ENCODE results near the gene AGAP1.

The AGAP1 gene

DNA sequence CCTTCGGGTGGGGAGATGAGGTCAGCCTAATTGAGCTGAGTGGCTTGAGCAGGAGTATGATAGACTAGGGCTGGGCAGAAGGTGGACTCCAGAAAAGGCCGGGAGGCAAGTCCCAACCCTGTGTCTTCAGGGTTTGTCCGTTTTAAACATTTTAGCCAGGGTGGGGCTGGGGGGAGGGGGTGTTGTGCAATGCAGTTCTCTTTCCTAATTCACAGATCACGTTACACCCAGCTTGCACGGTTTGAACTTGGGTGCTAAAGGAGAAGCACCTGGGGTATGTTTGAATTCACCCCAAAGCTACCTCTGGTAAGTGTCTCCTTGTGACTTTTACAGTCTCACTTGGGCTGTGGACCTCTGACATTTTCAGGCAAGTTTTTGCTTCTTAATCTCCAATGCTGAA lies 233.3 kb downstream of the AGAP1 start:
- intact Hi-C loops (cut with DNase I) = no loop called here
- DNase-seq = peak in 1 of 10 donors; percentile 10

DNA sequence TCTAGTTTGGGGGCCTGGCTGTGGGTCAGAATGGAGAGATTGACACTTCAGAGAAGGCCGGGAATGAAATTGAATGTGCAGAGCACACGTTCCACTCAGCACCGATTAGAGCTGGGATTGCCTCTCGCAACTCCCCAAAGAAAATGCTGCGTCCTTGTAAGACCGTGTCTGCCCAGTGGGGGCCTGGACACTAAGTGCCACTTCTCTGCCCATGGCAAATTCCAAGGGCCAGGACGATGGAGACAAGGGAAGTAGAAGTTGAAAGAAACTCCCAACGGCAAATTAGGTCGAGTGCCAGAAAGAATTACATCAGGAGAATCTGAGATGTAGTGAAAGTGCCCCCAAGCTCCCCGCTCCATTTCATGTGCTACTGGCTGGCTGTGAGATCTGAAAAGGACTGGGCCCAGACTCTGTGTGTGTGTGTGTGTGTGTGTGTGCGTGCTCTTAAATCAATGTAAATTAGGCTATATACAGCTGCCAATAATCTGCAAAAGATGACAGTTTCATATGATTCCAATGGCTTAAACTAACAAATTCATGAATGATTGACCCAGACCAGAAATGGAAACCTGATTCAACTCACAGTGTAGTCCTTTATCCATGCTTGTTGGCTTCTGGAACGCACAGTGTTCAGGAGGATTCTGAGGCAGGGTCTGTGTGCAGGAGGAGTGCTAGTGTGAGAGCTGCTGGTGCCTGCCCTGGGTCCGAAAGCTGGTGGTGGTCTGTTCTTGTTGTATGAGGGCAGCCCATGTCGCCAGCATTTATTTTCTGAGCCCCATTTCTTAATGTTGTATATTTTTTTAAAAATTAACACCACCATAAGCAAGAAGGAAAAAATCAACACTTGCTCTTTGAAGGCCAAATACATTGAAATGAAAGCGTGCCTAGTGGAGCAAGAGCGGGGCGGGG lies 234.3 kb downstream of the AGAP1 start:
- intact Hi-C loops (cut with DNase I) = no loop called here
- DNase-seq = peak in 2 of 10 donors; percentile 57 to 65

DNA sequence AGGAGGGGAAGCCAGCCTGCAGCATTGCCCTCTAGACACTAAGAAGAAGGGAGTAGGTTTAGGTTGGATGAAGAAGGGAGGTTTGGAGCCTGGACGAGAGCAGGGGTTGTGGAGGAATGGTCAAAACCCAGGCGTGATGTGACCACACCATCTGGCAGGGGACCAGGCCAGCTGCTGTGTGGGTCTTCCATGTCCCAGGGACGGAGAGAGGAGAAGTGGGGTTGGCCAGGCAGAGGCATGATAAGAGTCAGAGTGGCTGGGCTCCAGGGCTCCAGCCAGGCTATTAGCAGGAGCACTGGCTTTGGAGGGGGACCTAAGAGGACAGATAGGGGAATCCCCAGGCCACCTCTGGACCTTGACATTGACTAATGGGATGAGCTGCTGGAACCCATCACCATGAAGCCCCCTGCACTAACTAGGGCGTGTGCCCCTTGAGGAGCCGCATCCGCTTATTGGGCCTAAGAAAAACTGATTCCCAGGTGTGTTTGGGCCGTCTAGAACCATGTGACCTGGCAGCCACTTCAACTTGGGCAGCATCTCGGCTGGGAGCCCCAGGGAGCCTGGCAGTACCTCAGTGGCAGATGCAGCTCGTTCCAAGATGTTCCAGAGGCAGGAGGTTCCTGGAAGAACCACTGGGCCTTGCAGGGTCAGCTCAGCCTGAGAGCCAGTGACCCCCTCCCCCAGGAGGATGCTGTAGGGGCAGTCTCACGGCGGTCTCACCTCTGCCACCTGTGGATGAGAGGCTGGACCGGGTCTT lies 235.1 kb downstream of the AGAP1 start:
- intact Hi-C loops (cut with DNase I) = no loop called here
- DNase-seq = peak in 3 of 10 donors; percentile 44 to 85 (median 67)

DNA sequence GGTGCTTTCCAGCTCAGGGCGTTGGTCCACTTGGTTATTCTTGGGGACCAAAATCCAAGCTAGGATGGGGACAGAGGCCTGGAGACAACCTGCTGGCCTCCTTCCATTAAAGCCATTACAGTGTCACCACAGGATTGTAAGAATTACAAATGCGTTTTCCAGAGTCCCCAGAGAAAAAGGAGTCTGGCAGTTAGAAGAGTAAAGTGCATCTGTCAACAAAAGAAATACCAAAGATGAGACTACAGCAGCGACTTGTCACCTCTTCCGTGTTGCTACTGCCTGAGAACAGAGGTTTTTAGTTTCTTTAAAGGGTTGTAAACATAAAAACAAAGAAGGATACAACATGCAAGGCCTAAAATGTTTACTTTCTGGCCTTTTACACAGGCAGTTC lies 235.7 kb downstream of the AGAP1 start:
- DNase-seq = no peak
- intact Hi-C loops (cut with DNase I) = no loop called here

DNA sequence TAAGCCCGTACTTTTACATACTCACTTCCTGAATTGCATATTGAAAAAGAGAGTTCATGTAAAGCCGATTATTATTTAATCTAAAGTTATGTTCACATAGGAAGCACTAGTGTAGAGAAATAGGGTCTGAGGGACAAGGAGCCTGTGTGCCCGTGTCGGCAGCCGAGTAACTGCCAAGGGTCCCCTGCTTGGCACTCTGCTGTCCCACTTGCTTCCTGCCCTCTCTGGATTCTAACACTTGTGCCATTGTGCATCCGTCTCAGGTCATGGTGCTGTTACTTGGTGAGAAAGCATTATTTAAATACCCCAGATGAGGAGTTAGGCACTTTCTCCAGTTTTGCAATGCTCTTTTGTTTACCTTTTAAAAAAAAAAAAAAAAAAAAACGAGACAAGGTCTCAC lies 236.3 kb downstream of the AGAP1 start:
- DNase-seq = peak in 2 of 10 donors; percentile 41 to 42
- intact Hi-C loops (cut with DNase I) = loop anchor here (5.0 kb wide), 1 partner anchor 53 kb away; no protein-coding TSS in a partner anchor

DNA sequence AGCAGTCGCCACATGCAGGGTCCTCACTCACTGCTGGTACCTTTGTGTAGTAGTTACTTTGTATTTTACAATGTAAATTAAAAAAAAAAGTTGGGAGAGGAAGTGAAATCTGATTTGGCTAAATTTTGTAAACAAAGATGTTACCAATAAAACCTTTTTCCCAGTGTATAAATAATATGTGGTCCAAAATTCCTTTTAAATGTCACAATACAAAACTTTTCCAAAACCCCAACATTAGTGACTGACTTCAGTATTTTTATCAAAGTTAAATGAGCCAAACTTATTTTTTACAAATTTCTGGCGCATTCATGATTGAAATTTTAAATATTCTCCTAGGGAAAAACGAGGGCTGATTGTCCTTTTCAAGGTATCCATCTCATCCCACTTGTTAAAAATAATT lies 239.9 kb downstream of the AGAP1 start:
- DNase-seq = no peak
- intact Hi-C loops (cut with DNase I) = loop anchor here (5.0 kb wide), 1 partner anchor 56 kb away; no protein-coding TSS in a partner anchor

DNA sequence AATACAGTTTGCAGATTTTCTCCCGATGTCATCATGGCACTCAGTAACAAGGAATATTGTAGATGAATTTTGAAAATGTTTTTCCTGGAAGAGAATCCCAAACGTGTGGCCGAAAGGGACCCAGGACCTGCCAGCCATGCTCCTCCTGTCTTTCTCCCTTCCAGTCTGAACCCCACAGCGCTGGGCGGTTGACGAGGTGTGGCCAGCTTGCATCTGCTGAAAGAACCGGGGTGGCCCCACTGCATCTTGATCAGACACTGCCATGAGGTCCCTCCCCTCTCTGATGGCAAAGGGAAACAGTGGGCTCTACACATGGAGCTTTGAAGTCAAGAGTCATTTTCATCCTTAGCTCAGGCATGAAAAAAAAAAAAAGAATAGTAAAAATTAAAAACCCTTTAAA lies 240.3 kb downstream of the AGAP1 start:
- peak in 1 of 10 donors; percentile 52 for DNase-seq
- intact Hi-C loops (cut with DNase I) = loop anchor here (5.0 kb wide), 1 partner anchor 57 kb away; no protein-coding TSS in a partner anchor

DNA sequence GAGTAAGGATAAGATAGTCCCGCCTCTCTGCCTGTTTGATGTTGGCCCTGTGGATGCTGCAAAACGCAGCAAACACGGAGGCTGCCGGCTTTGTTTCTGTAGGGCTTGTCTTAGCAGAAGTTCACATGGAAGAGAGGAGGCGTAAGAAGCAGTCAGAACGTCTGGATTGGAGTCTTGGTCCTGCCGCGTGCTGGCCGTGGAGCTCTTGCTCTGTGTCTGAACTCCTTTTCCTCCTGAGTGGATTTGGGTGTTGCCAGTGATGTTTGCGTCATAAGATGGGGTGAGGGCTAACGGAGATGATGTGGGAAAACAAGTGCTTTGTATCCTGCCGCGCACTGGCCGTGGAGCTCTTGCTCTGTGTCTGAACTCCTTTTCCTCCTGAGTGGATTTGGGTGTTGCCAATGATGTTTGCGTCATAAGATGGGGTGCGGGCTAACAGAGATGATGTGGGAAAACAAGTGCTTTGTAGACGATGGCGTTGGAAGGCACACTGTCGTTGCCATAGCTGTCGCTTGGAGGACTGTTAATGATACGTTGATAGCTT lies 240.9 kb downstream of the AGAP1 start:
- DNase-seq = peak in 1 of 10 donors; percentile 74
- intact Hi-C loops (cut with DNase I) = loop anchor here (5.0 kb wide), 1 partner anchor 57 kb away; no protein-coding TSS in a partner anchor

DNA sequence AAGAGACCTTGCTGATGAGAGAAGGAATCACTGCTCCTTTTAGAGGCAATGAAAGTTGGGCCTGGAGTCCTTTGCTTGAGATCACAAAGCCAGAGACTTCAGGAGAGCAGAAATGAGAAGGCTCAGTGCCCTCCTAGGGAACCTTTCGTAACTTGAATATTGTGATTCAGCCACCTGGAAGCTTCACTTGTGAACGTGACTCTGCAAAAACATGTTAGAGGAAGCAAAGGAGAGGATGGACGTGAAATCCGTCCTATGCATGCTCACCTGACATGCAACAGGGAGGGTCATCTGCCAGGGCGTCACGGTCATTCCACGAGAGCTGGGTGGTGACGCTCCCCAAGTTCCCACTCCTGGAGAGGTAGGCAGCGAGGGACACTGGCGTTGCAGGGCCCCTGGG lies 243.6 kb downstream of the AGAP1 start:
- DNase-seq = peak in 1 of 10 donors; percentile 7
- intact Hi-C loops (cut with DNase I) = no loop called here

DNA sequence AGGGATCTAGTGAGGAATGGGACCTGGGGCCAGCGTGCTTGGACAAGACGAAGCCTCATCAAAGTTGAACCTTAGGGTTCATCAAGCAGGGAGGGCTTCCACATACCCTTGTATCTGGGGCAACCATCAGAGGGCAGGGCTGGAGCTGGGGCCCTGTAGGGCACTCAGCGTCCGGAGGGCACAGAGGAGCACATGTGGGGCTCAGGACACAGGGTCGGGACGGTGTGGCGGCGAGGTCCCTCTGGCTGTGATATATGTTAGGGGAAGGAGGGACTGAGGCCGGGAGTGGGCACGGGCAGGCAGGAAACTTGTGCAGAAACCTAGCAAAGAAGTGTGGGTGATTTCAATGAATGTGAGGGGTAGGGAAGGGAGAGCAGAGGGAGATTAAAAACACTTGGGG lies 244.0 kb downstream of the AGAP1 start:
- intact Hi-C loops (cut with DNase I) = no loop called here
- no peak for DNase-seq

DNA sequence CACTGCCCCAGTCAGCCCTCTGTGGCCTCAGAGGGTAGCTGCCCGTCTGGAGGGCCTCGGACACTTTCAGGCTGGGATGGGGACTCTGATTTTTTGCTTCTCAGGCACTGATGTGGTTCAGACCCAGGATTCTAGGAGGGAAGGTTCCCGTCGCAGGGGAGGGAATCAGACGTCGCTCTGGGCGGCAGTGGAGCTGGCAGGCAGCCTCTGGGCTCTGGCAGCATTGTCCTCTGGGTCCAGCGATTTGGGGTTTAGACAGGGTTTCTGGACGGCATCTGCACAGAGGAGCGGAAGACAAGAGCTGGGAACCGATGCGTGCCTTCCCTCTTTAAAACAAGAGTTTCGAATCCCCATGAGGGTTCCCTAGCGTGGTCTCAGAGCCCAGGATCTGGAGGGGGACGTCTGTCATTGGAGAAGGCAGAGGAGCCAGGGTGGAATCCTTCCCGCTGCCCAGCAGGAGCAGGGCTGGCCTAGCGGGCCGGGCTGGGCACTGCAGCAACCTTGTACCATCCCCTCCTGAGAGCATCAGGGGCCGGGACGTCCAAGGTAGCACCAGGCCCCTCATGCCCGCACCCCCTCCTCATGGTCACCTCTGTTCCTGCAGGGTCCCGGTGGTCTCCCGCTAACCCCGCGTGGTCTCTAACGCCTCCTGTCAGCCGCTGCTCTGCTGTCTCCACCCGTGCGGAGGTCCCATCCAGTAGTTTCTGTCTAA lies 246.0 kb downstream of the AGAP1 start:
- DNase-seq = peak in 1 of 10 donors; percentile 38
- intact Hi-C loops (cut with DNase I) = loop anchor here (10.0 kb wide), 1 partner anchor 235 kb away; no protein-coding TSS in a partner anchor

DNA sequence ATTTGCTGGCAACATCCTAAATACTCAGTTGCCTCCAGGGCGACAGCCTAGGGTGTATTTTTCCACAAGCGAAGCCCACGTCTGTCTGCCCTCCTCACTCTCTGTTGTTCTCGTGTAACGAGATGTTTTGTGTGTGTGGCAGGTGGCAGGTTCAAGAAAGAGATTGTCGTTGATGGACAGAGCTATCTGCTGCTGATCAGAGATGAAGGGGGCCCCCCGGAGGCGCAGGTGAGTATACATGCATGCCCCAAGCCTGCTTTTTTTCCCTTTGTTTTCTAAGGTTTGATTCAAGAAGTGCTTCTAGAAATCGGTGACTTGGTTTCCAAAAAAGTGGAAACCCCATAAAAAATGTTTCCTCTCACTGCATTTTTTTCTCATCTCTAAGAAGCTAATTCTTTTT lies 247.0 kb downstream of the AGAP1 start:
- intact Hi-C loops (cut with DNase I) = loop anchor here (10.0 kb wide), 1 partner anchor 236 kb away; no protein-coding TSS in a partner anchor
- DNase-seq = peak in 5 of 10 donors; percentile 52 to 91 (median 84)

DNA sequence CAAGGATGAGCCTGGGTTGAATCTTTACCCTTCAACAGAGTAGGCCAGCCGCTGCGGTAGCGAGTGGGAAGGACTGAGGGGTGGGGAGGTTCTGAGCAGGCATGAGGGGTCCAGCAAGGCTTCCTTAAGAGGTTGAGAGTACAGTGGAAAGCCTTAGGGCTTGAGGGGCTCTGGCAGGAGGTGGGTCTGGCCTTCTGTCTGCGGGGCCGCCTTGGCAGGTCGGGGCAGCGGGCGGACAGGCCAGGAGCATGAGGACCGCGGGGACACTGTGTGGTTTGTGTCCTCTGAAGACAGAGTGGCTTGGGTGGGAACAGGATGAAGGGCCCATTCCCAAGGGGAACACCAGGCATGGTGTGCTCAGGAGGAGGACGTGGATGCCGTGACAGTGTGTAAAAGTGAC lies 250.3 kb downstream of the AGAP1 start:
- peak in 1 of 10 donors; percentile 65 for DNase-seq
- intact Hi-C loops (cut with DNase I) = loop anchor here (10.0 kb wide), 1 partner anchor 239 kb away; no protein-coding TSS in a partner anchor

DNA sequence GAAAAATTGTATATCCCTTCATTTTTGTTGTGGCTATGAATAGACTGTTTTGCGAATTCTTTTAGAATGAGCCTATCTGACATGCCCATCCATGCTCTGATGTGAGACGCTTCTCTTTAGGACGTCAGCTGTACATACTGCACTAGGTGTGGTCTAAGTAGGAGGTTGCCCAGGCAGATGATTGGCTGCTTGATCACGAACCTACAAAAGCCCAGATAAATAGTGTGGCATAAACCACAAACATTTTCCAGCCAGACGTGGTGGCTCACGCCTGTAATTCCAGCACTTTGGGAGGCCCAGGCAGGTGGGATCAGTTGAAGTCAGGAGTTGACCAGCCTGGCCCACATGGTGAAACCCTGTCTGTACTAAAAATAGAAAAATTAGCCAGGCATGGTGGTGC lies 251.8 kb downstream of the AGAP1 start:
- intact Hi-C loops (cut with DNase I) = loop anchor here (5.0 to 10.0 kb wide), 2 partner anchors 73 to 241 kb away; no protein-coding TSS in a partner anchor
- DNase-seq = peak in 1 of 10 donors; percentile 65

DNA sequence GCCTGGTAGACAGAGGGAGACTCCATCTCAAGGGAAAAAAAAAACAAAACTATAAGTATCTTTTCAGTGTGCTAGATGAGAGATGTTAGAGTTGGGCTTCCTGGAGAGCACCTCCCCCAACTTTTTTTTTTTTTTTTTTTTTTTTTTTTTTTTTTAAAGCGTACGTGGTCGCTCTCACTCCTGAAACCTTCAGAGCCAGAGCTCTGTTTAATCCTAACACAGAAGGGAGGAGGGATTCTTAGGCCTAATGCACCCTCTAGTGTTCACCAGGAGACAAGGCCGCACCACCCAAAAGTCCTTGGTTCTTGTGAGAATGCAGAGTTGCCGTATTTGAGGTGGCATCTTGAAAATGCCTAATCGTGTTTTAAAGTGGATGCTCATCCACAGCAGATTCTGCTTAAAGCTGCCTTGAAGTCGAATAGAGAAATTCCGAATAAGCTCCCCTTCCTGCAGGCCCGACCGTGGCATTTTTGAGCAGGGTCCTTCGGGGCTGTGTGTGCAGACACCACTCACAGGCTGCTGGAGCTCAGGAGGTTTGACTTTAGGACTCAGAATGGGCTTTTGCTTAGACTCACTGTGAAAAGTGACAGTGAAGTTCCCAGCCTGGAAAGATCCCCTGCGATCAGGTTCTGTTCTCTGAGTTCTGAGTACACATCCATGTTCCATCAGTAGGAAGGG lies 252.6 kb downstream of the AGAP1 start:
- intact Hi-C loops (cut with DNase I) = loop anchor here (2.0 to 10.0 kb wide), 3 partner anchors 74 to 242 kb away; no protein-coding TSS in a partner anchor
- peak in 7 of 10 donors; percentile 56 to 93 (median 74) for DNase-seq

DNA sequence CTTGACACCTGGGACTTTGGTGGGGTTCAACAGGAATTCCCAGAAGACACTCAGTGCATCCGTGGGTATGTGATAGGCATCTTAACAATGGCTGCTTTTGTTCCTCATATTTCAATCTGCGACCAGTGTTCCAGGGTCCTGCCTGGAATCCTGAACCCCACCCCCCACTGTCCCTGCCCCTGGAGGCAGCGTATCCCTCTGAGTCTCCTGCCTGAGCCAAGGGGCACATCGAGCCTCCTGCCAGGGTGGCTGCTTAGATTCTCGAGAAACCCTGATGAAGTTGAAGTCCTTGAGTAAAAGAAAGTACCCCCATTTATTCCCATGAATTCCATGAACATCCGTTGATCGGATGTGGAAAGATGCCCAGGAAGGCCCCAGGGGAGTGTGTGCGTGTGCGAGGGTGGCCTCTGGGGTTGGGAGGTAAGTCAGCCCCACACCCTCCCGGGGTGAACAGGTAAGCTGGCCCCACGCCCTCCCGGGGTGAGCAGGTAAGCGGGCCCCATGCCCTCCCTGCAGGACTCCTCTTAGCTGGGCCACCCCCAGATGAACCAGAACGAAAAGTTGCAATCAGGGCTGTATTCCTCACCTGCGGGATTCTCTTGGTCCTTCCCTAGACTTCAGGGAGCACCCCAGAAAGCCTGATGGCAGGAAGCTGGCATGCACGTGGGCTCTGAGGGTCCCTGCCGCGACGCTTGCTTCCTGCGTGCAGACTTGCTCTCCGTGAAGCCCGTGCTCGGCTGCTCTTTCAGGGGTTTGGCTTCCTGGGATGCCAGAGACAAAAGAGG lies 253.3 kb downstream of the AGAP1 start:
- intact Hi-C loops (cut with DNase I) = loop anchor here (2.0 to 10.0 kb wide), 3 partner anchors 75 to 242 kb away; no protein-coding TSS in a partner anchor
- peak in 1 of 10 donors; percentile 55 for DNase-seq

DNA sequence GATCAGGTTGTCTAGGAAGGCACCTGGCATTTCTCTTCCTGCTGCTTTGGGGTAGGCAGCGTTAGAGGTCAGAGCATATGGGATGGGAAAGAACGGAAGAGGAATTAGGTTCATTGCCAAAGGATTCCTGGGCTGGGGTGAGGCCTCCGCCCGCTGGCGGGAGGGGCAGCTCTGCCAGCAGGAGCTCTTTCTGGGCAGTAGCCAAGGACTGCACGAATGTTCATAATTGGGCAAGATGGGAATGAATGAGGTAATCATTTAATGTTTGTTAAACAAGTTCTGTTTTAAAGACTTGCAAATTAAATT lies 253.9 kb downstream of the AGAP1 start:
- intact Hi-C loops (cut with DNase I) = loop anchor here (2.0 to 10.0 kb wide), 3 partner anchors 75 to 243 kb away; no protein-coding TSS in a partner anchor
- DNase-seq = peak in 1 of 10 donors; percentile 63

DNA sequence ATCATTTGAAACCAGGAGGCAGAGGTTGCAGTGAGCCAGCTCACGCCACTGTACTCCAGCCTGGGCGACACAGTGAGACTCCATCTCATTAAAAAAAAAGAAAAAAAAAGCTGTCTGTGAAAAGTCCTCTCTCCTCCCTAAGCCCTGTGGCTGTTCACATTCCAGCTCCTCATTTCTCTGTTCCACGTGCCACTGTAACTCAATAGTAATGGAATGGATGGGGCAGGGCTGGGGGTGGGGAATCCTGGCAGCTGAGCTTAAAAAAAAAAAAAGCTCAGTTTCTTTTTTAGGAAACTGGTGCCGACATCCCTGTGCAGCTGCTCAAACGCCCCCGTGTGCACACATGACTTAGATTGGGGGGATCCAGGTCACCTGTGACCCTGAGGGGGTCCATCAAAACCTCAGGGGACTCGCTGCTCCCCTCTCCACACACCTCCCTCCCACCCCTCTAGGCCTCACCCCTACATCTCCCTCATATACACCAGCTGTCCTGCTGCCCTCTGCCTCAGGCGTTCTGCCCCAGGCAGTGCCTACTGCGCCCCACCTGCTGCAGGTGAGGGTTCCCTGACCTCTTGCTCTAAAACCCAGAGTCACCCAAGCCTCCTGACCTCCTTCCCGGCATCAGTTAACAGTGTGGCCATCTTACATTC lies 255.4 kb downstream of the AGAP1 start:
- intact Hi-C loops (cut with DNase I) = loop anchor here (5.0 to 10.0 kb wide), 2 partner anchors 77 to 244 kb away; no protein-coding TSS in a partner anchor
- peak in 1 of 10 donors; percentile 68 for DNase-seq

Data from posterior cingulate gyrus (tissue), 11 donors.